ENCODE measurements around the gene NUP62.

DNA sequence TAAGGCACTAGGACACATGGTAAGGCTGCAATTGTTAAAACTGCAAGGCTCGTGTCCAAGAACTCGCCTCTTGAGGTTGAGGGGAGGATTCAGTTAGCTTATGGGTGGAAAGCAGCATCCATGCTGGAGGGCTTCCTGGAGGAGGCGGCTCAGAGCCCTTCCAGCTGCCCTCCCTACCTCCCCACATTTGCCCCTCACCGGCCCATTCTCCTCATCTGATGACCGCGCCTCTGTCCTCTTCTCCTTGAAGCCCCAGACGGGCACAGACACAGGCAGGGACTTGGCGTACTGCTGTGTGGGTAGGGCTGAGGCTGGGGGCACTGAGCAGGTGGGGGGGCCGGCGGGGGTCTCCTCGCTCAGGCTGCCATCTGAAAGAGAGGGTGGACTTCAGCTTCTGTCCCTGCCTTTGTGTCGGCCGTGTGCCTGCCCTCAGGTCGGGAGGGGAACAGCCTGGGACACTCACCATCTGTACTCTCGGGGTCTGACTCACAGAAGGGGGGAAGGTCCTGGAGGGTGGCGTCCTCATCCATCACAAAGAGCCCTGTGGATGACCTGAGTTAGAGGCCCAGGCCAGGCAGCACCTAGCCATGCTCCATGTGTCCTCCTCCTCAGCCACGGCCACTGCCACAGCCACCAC is 57.8 kb downstream of the NUP62 start:
- TF ChIP-seq, protein P1, sequence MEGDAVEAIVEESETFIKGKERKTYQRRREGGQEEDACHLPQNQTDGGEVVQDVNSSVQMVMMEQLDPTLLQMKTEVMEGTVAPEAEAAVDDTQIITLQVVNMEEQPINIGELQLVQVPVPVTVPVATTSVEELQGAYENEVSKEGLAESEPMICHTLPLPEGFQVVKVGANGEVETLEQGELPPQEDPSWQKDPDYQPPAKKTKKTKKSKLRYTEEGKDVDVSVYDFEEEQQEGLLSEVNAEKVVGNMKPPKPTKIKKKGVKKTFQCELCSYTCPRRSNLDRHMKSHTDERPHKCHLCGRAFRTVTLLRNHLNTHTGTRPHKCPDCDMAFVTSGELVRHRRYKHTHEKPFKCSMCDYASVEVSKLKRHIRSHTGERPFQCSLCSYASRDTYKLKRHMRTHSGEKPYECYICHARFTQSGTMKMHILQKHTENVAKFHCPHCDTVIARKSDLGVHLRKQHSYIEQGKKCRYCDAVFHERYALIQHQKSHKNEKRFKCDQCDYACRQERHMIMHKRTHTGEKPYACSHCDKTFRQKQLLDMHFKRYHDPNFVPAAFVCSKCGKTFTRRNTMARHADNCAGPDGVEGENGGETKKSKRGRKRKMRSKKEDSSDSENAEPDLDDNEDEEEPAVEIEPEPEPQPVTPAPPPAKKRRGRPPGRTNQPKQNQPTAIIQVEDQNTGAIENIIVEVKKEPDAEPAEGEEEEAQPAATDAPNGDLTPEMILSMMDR (IDR thresholded peaks at IDR 0.05): no peak
- no peak for TF ChIP-seq POLR2A (IDR thresholded peaks at IDR 0.05)
